WTC11 (cell line): ENCODE measurements around the gene LDLRAD2. TPM values are rescaled to one million over a fixed set of nuclear protein-coding genes. Genes with fewer than 3 reads are reported as not detected.

Experiments used
- ATAC-seq: fragments of 200-7000 bp; cut with Tn5 transposase; 2 replicates; pipeline ENCODE4 v1.10.0; 2021; ENCODE audit warnings: mild to moderate bottlenecking, moderate library complexity
- CTCF ChIA-PET: fragments of 300-600 bp; sonication (Branson Sonifier 250); formaldehyde crosslinking; loops from one replicate; lab custom pipeline; 2021; ENCODE audit warnings: antibody characterized with exemption; lab: Charles Lee
- POLR2A ChIA-PET: fragments of 350-600 bp; sonication (Branson Sonifier 250); formaldehyde crosslinking; loops from one replicate; lab custom pipeline; 2021; ENCODE audit warnings: antibody characterized with exemption; lab: Charles Lee
- DNase-seq: peaks from one replicate; pipeline ENCODE4 v3.0.0; 2021; ENCODE audit warnings: low spot score
- H3K27ac Mint-ChIP-seq: 2 replicates; pipeline ENCODE4 v1.8.0; 2021; ENCODE audit warnings: mixed read lengths
- H3K27me3 Mint-ChIP-seq: 2 replicates; pipeline ENCODE4 v1.8.0; 2021; ENCODE audit warnings: low read depth, mild to moderate bottlenecking, moderate library complexity, mixed read lengths
- H3K36me3 Mint-ChIP-seq: 2 replicates; pipeline ENCODE4 v1.8.0; 2021; ENCODE audit warnings: mixed read lengths
- H3K4me1 Mint-ChIP-seq: 2 replicates; pipeline ENCODE4 v1.8.0; 2022; ENCODE audit warnings: mixed read lengths
- H3K4me3 Mint-ChIP-seq: 2 replicates; pipeline ENCODE4 v1.8.0; 2021; ENCODE audit warnings: mild to moderate bottlenecking, moderate library complexity, mixed read lengths
- H3K9me3 Mint-ChIP-seq: 2 replicates; pipeline ENCODE4 v1.8.0; 2021; ENCODE audit warnings: mixed read lengths
- ATF1 ChIP-seq: sonication (generic); formaldehyde crosslinking; IDR thresholded peaks from 2 replicates; pipeline ENCODE4 v1.8.1; 2023; ENCODE audit warnings: mild to moderate bottlenecking, moderate library complexity, missing genetic modification reagents
- GTF2I ChIP-seq: fragments of 250-450 bp; sonication (Bioruptor Pico); conservative IDR thresholded peaks from 2 replicates; pipeline ENCODE4 v1.4.0; 2021; ENCODE audit warnings: mild to moderate bottlenecking
- HMGXB4 ChIP-seq: sonication (generic); formaldehyde crosslinking; IDR thresholded peaks from 2 replicates; pipeline ENCODE4 v1.8.1; 2023; ENCODE audit warnings: mild to moderate bottlenecking, moderate library complexity, missing genetic modification reagents
- ZNF121 ChIP-seq: sonication (generic); formaldehyde crosslinking; IDR thresholded peaks from 2 replicates; pipeline ENCODE4 v1.8.0; 2023; ENCODE audit warnings: missing genetic modification reagents
- ZNF219 ChIP-seq: sonication (generic); formaldehyde crosslinking; IDR thresholded peaks from 2 replicates; pipeline ENCODE4 v1.8.0; 2023; ENCODE audit warnings: missing genetic modification reagents, mild to moderate bottlenecking, borderline replicate concordance
- total RNA-seq: library from RNA; stranded (reverse); gene quantifications from 3 replicates; pipeline ENCODE4 v1.2.3, GENCODE V29; 2021
- TF ChIP-seq, protein P1 (sequence below): sonication (generic); formaldehyde crosslinking; IDR thresholded peaks from 2 replicates; pipeline ENCODE4 v1.8.0; 2022; ENCODE audit warnings: missing genetic modification reagents
- TF ChIP-seq, protein P2 (sequence below): sonication (generic); formaldehyde crosslinking; IDR thresholded peaks from 2 replicates; pipeline ENCODE4 v1.8.0; 2023; ENCODE audit warnings: missing genetic modification reagents, mild to moderate bottlenecking, borderline replicate concordance
- TF ChIP-seq, protein P3 (sequence below): fragments of 250-450 bp; sonication (Bioruptor Pico); IDR thresholded peaks from 2 replicates; pipeline ENCODE4 v1.9.0; 2021; ENCODE audit warnings: mild to moderate bottlenecking, borderline replicate concordance
- TF ChIP-seq, protein P4 (sequence below): sonication (generic); formaldehyde crosslinking; IDR thresholded peaks from 2 replicates; pipeline ENCODE4 v1.8.0; 2023; ENCODE audit warnings: missing genetic modification reagents
- TF ChIP-seq, protein P5 (sequence below): fragments of 200-600 bp; IDR thresholded peaks from 2 replicates; pipeline ENCODE4 v1.8.0; 2022; ENCODE audit warnings: antibody characterized with exemption

The LDLRAD2 gene
- total RNA-seq, 1 experiment from 2014 or later = 0.63 TPM

DNA sequence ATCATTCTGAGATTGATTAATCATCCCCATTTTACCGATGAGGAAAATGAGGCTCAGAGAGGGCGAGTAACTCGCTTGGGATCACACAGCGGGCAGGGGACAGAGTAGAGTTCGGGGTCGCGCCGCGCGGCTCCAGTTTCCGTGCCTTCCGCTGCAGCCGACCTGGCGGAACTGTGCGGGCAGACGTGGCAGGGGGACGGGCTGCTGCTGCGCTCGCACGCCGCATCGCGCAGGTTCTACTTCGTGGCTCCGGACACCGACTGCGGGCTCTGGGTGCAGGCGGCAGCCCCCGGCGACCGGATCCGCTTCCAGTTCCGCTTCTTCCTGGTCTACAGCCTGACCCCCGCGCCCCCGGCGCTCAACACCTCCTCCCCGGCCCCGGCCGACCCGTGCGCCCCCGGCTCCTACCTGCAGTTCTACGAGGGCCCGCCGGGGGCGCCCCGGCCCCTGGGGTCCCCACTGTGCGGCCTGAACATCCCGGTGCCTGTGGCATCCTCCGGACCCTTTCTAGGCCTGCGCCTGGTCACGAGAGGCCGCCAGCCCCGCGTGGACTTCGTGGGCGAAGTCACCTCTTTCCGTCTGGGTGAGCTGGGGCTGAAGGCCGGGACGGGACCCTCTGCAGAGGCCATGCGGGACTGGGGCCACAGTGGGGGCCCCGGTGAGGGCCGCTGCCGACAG lies 2.3 kb downstream of the LDLRAD2 start:
- ATAC-seq (peak; percentile 89), DNase-seq (peak; percentile 82)
- TF ChIP-seq ZNF121 (CRISPR knock-in tag) = peak; percentile 88
- TF ChIP-seq, protein P1, sequence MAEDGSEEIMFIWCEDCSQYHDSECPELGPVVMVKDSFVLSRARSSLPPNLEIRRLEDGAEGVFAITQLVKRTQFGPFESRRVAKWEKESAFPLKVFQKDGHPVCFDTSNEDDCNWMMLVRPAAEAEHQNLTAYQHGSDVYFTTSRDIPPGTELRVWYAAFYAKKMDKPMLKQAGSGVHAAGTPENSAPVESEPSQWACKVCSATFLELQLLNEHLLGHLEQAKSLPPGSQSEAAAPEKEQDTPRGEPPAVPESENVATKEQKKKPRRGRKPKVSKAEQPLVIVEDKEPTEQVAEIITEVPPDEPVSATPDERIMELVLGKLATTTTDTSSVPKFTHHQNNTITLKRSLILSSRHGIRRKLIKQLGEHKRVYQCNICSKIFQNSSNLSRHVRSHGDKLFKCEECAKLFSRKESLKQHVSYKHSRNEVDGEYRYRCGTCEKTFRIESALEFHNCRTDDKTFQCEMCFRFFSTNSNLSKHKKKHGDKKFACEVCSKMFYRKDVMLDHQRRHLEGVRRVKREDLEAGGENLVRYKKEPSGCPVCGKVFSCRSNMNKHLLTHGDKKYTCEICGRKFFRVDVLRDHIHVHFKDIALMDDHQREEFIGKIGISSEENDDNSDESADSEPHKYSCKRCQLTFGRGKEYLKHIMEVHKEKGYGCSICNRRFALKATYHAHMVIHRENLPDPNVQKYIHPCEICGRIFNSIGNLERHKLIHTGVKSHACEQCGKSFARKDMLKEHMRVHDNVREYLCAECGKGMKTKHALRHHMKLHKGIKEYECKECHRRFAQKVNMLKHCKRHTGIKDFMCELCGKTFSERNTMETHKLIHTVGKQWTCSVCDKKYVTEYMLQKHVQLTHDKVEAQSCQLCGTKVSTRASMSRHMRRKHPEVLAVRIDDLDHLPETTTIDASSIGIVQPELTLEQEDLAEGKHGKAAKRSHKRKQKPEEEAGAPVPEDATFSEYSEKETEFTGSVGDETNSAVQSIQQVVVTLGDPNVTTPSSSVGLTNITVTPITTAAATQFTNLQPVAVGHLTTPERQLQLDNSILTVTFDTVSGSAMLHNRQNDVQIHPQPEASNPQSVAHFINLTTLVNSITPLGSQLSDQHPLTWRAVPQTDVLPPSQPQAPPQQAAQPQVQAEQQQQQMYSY = peak; percentile 94
- TF ChIP-seq, protein P2, sequence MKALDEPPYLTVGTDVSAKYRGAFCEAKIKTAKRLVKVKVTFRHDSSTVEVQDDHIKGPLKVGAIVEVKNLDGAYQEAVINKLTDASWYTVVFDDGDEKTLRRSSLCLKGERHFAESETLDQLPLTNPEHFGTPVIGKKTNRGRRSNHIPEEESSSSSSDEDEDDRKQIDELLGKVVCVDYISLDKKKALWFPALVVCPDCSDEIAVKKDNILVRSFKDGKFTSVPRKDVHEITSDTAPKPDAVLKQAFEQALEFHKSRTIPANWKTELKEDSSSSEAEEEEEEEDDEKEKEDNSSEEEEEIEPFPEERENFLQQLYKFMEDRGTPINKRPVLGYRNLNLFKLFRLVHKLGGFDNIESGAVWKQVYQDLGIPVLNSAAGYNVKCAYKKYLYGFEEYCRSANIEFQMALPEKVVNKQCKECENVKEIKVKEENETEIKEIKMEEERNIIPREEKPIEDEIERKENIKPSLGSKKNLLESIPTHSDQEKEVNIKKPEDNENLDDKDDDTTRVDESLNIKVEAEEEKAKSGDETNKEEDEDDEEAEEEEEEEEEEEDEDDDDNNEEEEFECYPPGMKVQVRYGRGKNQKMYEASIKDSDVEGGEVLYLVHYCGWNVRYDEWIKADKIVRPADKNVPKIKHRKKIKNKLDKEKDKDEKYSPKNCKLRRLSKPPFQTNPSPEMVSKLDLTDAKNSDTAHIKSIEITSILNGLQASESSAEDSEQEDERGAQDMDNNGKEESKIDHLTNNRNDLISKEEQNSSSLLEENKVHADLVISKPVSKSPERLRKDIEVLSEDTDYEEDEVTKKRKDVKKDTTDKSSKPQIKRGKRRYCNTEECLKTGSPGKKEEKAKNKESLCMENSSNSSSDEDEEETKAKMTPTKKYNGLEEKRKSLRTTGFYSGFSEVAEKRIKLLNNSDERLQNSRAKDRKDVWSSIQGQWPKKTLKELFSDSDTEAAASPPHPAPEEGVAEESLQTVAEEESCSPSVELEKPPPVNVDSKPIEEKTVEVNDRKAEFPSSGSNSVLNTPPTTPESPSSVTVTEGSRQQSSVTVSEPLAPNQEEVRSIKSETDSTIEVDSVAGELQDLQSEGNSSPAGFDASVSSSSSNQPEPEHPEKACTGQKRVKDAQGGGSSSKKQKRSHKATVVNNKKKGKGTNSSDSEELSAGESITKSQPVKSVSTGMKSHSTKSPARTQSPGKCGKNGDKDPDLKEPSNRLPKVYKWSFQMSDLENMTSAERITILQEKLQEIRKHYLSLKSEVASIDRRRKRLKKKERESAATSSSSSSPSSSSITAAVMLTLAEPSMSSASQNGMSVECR (CRISPR knock-in tag) = 0 out of 2 replicates have a peak, but pooled peaks have one; percentile 36
- TF ChIP-seq, protein P3, sequence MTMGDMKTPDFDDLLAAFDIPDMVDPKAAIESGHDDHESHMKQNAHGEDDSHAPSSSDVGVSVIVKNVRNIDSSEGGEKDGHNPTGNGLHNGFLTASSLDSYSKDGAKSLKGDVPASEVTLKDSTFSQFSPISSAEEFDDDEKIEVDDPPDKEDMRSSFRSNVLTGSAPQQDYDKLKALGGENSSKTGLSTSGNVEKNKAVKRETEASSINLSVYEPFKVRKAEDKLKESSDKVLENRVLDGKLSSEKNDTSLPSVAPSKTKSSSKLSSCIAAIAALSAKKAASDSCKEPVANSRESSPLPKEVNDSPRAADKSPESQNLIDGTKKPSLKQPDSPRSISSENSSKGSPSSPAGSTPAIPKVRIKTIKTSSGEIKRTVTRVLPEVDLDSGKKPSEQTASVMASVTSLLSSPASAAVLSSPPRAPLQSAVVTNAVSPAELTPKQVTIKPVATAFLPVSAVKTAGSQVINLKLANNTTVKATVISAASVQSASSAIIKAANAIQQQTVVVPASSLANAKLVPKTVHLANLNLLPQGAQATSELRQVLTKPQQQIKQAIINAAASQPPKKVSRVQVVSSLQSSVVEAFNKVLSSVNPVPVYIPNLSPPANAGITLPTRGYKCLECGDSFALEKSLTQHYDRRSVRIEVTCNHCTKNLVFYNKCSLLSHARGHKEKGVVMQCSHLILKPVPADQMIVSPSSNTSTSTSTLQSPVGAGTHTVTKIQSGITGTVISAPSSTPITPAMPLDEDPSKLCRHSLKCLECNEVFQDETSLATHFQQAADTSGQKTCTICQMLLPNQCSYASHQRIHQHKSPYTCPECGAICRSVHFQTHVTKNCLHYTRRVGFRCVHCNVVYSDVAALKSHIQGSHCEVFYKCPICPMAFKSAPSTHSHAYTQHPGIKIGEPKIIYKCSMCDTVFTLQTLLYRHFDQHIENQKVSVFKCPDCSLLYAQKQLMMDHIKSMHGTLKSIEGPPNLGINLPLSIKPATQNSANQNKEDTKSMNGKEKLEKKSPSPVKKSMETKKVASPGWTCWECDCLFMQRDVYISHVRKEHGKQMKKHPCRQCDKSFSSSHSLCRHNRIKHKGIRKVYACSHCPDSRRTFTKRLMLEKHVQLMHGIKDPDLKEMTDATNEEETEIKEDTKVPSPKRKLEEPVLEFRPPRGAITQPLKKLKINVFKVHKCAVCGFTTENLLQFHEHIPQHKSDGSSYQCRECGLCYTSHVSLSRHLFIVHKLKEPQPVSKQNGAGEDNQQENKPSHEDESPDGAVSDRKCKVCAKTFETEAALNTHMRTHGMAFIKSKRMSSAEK (CRISPR knock-in tag) = no peak
- TF ChIP-seq, protein P4, sequence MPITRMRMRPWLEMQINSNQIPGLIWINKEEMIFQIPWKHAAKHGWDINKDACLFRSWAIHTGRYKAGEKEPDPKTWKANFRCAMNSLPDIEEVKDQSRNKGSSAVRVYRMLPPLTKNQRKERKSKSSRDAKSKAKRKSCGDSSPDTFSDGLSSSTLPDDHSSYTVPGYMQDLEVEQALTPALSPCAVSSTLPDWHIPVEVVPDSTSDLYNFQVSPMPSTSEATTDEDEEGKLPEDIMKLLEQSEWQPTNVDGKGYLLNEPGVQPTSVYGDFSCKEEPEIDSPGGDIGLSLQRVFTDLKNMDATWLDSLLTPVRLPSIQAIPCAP (CRISPR knock-in tag) = no peak
- TF ChIP-seq, protein P5, sequence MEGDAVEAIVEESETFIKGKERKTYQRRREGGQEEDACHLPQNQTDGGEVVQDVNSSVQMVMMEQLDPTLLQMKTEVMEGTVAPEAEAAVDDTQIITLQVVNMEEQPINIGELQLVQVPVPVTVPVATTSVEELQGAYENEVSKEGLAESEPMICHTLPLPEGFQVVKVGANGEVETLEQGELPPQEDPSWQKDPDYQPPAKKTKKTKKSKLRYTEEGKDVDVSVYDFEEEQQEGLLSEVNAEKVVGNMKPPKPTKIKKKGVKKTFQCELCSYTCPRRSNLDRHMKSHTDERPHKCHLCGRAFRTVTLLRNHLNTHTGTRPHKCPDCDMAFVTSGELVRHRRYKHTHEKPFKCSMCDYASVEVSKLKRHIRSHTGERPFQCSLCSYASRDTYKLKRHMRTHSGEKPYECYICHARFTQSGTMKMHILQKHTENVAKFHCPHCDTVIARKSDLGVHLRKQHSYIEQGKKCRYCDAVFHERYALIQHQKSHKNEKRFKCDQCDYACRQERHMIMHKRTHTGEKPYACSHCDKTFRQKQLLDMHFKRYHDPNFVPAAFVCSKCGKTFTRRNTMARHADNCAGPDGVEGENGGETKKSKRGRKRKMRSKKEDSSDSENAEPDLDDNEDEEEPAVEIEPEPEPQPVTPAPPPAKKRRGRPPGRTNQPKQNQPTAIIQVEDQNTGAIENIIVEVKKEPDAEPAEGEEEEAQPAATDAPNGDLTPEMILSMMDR = peak; percentile 97
- TF ChIP-seq ATF1 (CRISPR knock-in tag) = no peak
- TF ChIP-seq HMGXB4 (CRISPR knock-in tag) = peak; percentile 92; the same call in 1 of the 2 replicates
- peak; percentile 98 for TF ChIP-seq GTF2I (CRISPR knock-in tag)
- TF ChIP-seq ZNF219 (CRISPR knock-in tag) = 0 out of 2 replicates have a peak, but pooled peaks have one; percentile 44
- peak overlapping the region; percentile 67 for H3K4me3 Mint-ChIP-seq
- CTCF ChIA-PET = no interaction called here
- H3K27ac Mint-ChIP-seq = no peak overlapping the region
- H3K4me1 Mint-ChIP-seq = peaks cover 8% of the 10 kb centered on the region
- peaks cover 17% of the 10 kb centered on the region for H3K27me3 Mint-ChIP-seq
- POLR2A ChIA-PET = no interaction called here
- H3K36me3 Mint-ChIP-seq = no peaks in the 10 kb centered on the region
- no peaks in the 10 kb centered on the region for H3K9me3 Mint-ChIP-seq
